ENCODE measurements around the gene OSMR. TPM values are rescaled to one million over a fixed set of nuclear protein-coding genes. Genes with fewer than 3 reads are reported as not detected.

Gene OSMR
- total and polyA plus RNA-seq, 9 donors: 16.6 to 87.1 (median 48.9) TPM

DNA sequence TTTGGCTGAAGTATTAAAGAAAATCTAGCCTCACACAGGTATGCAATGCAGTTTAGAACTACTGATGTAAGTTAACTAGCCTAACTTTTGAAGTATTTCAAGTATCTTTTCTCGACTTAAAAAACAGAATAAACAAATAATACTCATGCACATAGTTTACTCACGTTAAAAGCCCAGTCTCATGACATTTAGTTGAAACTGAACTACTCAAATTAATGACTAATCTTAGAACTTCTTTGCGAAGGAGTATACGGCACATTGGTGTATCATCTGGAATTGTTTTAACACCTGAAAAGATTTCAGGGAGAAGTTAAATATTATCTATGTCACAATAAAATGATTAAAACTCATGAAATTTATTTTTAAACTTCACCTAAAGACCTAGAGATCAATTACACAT lies 98.5 kb downstream of the OSMR start:
- DNase-seq: no peak
- no peaks in the 10 kb centered on the region for H3K4me1 ChIP-seq (ENCODE audit: insufficient read depth)
- H3K36me3 ChIP-seq: no peaks in the 10 kb centered on the region
- H3K4me3 ChIP-seq: no peak overlapping the region
- H3K27me3 ChIP-seq: no peaks in the 10 kb centered on the region
- no peaks in the 10 kb centered on the region for H3K9me3 ChIP-seq
- H3K27ac ChIP-seq: no peak overlapping the region
- WGBS, 3 donors: 83 to 88% (median 84%) methylated on average over 4 of the region's 4 CpGs
- no peak for TF ChIP-seq POLR2A (IDR thresholded peaks at IDR 0.05)
- TF ChIP-seq, protein P1, sequence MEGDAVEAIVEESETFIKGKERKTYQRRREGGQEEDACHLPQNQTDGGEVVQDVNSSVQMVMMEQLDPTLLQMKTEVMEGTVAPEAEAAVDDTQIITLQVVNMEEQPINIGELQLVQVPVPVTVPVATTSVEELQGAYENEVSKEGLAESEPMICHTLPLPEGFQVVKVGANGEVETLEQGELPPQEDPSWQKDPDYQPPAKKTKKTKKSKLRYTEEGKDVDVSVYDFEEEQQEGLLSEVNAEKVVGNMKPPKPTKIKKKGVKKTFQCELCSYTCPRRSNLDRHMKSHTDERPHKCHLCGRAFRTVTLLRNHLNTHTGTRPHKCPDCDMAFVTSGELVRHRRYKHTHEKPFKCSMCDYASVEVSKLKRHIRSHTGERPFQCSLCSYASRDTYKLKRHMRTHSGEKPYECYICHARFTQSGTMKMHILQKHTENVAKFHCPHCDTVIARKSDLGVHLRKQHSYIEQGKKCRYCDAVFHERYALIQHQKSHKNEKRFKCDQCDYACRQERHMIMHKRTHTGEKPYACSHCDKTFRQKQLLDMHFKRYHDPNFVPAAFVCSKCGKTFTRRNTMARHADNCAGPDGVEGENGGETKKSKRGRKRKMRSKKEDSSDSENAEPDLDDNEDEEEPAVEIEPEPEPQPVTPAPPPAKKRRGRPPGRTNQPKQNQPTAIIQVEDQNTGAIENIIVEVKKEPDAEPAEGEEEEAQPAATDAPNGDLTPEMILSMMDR (IDR thresholded peaks at IDR 0.05): no peak
- no peak for TF ChIP-seq EP300 (IDR thresholded peaks at IDR 0.05)
- intact Hi-C loops (cut with DNase I): no loop called here

DNA sequence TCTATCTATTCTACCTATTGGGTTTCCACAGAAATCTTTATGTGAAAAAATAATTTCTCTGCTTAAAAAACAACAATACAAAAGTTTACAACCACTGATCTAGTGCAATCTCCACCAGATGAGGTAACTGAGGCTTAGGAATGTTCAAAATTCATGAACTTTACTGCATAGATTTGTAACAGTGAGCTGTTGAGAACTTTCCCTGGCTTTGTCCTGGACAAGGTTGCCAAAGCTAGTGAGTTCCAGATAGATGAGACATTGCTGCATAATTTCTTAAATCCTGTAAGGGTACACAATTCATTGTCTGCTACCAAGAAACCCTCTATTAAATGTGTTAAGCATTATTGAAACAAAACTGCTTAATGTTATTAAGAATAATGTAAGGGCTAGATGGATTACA lies 102.7 kb downstream of the OSMR start:
- Histone ChIP-seq H3K27ac (no peak overlapping the region), H3K27me3 (no peaks in the 10 kb centered on the region), H3K9me3 (no peaks in the 10 kb centered on the region), H3K36me3 (no peaks in the 10 kb centered on the region), H3K4me3 (no peak overlapping the region), H3K4me1 (ENCODE audit: insufficient read depth) (no peaks in the 10 kb centered on the region)
- intact Hi-C loops (cut with DNase I): no loop called here
- TF ChIP-seq POLR2A (IDR thresholded peaks at IDR 0.05) (no peak), EP300 (IDR thresholded peaks at IDR 0.05) (no peak)
- TF ChIP-seq, protein P1 (IDR thresholded peaks at IDR 0.05): no peak
- no peak for DNase-seq

GRCh38 chr5:38953426-38954012 lies 107.7 kb downstream of the OSMR start:
- intact Hi-C loops (cut with DNase I): no loop called here
- Histone ChIP-seq H3K36me3 (no peaks in the 10 kb centered on the region), H3K4me1 (ENCODE audit: insufficient read depth) (no peaks in the 10 kb centered on the region), H3K4me3 (no peak overlapping the region), H3K9me3 (no peaks in the 10 kb centered on the region), H3K27ac (no peak overlapping the region), H3K27me3 (no peaks in the 10 kb centered on the region)
- TF ChIP-seq EP300 (IDR thresholded peaks at IDR 0.05) (no peak), POLR2A (IDR thresholded peaks at IDR 0.05) (no peak)
- TF ChIP-seq, protein P1 (IDR thresholded peaks at IDR 0.05): no peak
- WGBS, 3 donors: 91 to 93% (median 91%) methylated on average over 4 of the region's 4 CpGs
- no peak for DNase-seq

GRCh38 chr5:38961691-38962090 lies 115.9 kb downstream of the OSMR start:
- TF ChIP-seq, protein P1 (IDR thresholded peaks at IDR 0.05): no peak
- no peak for TF ChIP-seq POLR2A (IDR thresholded peaks at IDR 0.05)
- TF ChIP-seq EP300 (IDR thresholded peaks at IDR 0.05): no peak
- Histone ChIP-seq H3K9me3 (no peaks in the 10 kb centered on the region), H3K4me1 (ENCODE audit: insufficient read depth) (no peaks in the 10 kb centered on the region), H3K4me3 (no peak overlapping the region), H3K27ac (no peak overlapping the region), H3K36me3 (no peaks in the 10 kb centered on the region), H3K27me3 (no peaks in the 10 kb centered on the region)
- WGBS, 3 donors: 62 to 72% (median 68%) methylated on average over 2 of the region's 2 CpGs
- intact Hi-C loops (cut with DNase I): no loop called here
- no peak for DNase-seq

All from ovary (tissue), 9 donors.